GM20000 (cell line): ENCODE results near the gene TCF3.
A peak's percentile ranks its signal among the peaks of the same experiment; 100 is the strongest.
"Not testable (repeated sequence)": the region's sequence is repeated elsewhere in the genome, so short reads cannot be mapped to it uniquely, and the experiment has no call there.

Experiments used
- DNase-seq: peaks from one replicate; pipeline ENCODE4 v3.0.0; 2012; ENCODE audit warnings: low spot score
- CTCF ChIP-seq: IDR thresholded peaks from 2 replicates; pipeline ENCODE4 v1.5.1; 2012; ENCODE audit warnings: mild to moderate bottlenecking, control low read depth; ENCODE audit errors: extremely low read depth, missing control alignments

Gene TCF3

DNA sequence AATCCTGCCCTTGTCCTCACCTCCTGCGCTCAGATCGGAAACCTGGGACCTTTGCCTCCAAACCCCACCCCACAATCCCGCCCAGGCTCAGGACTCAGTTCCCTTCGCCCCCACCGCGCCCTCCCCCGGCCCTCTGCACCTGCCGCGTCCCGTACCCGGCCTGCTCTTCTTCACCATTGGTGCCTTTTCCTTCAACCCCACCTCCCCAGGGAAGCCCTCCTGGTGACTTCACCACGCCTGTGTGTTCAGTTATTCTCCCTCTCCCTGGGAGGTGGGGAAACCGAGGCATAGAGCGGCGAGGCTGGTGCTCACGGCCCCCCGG lies 19.3 kb upstream of the TCF3 start:
- DNase-seq = peak; percentile 79

DNA sequence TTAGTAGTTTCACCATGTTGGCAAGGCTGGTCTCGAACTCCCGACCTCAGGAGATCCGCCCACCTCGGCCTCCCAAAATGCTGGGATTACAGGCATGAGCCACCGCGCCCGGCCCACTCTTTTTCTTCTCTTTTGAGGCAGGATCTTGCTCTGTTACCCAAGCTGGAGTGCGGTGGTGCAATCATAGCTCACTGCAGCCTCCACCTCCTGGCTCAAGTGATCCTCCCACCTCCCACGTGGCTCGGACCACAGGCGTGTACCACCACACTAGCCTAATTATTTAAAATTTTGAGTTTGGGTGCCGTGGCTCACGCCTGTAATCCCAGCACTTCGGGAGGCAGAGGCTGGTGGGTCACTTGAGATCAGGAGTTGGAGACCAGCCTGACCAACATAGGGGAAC lies 18.3 kb upstream of the TCF3 start:
- DNase-seq = not testable (repeated sequence)

More for the DNA sequence above, 19.3 kb upstream of the TCF3 start:
- TF ChIP-seq CTCF = no peak

DNA sequence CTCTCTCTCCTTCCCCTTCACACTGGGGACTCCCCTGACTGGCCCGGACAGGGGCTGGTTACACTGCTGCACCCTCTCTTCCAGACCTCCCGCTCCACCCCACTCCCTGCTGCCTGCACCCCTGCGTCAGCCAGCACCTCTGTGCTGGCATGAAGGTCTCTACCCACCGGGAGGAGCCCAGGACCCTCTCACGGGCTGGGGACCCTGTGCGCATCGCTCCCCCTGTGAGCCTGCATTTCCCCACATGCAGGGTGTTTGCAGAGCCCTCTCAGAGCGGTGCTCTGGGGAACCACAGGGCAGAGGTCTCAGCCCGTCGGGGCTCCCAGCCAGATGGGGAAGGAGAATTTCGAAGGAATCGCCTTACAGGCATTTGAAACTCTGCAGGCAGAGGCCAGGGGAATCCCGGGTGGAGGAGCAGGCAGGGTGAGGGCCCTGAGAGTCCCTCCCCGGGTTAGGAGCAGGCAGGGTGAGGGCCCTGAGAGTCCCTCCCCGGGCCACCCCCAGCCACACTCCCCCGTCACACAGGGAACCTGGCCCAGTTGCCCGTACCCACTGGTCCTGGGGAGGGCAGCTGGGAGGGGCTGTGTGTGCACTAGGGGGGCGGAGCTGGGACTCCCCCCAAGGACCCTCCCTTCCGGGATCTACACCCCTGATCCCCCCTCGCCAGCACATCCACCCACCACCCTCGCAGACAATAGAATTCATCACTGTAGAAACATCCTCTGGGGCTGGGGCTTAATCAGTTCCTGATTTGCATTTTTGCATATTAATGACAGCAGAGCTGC lies 16.3 kb upstream of the TCF3 start:
- TF ChIP-seq CTCF = no peak
- DNase-seq = peak; percentile 80

DNA sequence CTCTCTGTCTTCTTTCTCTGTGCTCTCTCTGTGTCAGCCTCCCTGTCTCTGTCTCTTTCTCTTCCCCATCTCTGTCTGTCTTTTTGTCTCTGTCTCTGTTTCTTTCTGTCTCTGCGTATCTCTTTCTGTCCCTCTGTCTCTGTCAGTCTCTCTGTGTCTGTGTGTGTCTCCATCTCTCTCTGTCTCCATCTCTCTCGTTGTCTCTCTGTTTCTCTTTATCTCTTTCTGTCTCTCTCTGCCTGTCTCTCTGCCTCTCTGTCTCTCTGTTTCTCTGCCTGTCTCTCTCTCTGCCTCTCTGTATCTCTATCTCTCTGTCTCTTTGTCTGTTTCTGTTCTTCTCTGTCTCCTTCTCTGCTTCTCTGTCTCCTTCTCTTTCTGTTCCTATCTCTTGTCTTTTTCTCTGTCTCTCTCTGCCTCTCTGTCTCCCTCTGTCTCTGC lies 15.7 kb upstream of the TCF3 start:
- DNase-seq = no peak
- TF ChIP-seq CTCF = no peak

DNA sequence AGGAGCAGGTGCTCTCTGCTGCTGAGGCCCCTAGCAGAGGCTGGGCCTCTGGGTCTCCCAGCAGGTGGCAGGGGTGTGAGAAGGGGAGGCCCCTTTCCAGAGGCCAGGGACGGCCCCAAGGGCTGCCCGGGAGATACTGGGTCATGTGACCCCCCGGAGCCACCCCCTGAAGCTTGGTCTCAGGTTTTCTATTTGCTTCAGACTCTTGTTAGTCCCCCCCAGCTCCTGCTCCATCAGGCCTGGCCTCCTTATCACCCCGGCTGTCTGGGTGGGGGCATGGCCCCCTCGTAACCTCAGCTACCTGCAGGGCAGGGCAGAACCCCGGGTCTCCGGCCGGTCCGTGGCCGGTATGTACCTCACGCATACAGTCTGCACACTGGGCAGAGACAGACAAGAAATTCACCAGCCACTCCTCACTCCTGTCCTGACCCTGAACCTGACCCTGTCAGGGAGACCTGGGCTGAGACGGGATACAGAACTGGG lies 13.2 kb upstream of the TCF3 start:
- TF ChIP-seq CTCF = no peak
- peak; percentile 67 for DNase-seq

GRCh38 chr19:1663852-1664251 lies 11.4 kb upstream of the TCF3 start:
- peak; percentile 74 for DNase-seq
- no peak for TF ChIP-seq CTCF

DNA sequence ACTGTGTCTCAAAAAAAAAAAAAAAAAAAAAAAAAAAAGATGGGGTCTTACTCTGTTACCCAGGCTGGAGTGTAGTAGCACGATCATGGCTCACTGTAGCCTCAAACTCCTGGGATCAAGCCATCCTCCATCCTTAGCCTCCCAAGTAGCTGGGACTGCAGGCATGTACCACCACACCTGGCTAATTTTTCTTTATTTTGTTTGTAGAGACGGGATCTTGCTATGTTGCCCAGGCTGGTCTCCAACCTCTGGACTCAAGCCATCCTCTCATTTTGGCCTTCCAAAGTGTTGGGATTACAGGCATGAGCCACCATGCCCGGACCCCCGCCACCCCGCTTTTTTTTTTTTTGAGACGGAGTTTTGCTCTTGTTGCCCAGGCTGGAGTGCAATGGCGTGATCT lies 10.8 kb upstream of the TCF3 start:
- not testable (repeated sequence) for DNase-seq

GRCh38 chr19:1661995-1662394 lies 9.6 kb upstream of the TCF3 start:
- TF ChIP-seq CTCF = no peak
- DNase-seq = no peak
